ENCODE results near the gene CDC45.

- TF ChIP-seq CTCF (IDR thresholded peaks at IDR 0.05 in 4 of 5, conservative IDR thresholded peaks at IDR 0.05 in 1 of 5) (no peak), POLR2A (IDR thresholded peaks at IDR 0.05) (no peak)
These were observed 48.0 kb upstream of the CDC45 start, which contains the start of gene HIRA for GRCh38 chr22:19431649-19432132.
